Tongue (tissue), 3 donors: ENCODE data around the gene LENEP. TPM values are rescaled to one million over a fixed set of nuclear protein-coding genes. Genes with fewer than 3 reads are reported as not detected.

Experiments
- DNase-seq: peaks from one replicate; pipeline ENCODE4 v3.0.0-alpha.2; 2015
- small RNA-seq: library from RNA; depleted of rRNA; stranded (forward); fragments of <200 nt; gene quantifications from one replicate; pipeline ENCODE3, GENCODE V24; 2014; ENCODE audit warnings: low replicate concordance
- total RNA-seq: library from RNA; depleted of rRNA; stranded (reverse); fragments of >200 nt; gene quantifications from one replicate; pipeline ENCODE4 v1.2.3, GENCODE V29; 2014

LENEP gene
- total RNA-seq, 1 donor from 2014 or later, result not detected

DNA sequence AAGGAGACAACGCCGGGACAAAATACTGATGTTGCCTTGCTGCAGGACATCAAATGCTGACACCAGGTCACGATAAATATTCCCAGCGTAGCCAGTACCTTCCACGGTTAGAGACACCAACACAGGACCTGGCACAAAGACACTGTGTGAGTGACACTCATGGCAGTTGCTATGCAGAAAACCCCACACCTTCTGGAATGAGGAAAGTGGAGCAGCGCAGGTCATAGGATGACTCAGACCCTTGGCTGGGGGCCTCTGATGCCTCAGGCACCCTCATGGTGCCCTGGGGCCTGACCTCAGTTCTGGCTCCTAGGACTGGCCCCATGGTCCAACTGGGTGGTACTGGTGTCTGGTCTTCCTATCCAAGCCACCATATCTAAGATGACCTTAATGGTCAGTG, 33.2 kb downstream of the LENEP start:
- DNase-seq, result no peak

GRCh38 chr1:155029513-155030242, 36.3 kb downstream of the LENEP start:
- DNase-seq, result no peak

GRCh38 chr1:155030243-155030795, 36.9 kb downstream of the LENEP start:
- DNase-seq, result no peak

- no peak for DNase-seq
These were observed 37.5 kb downstream of the LENEP start for GRCh38 chr1:155030899-155031298.

- no peak for DNase-seq
These were observed 39.5 kb downstream of the LENEP start for GRCh38 chr1:155032886-155033285.

- no peak for DNase-seq
These were observed 40.1 kb downstream of the LENEP start, which contains the start of the genes DCST1 and DCST2 for GRCh38 chr1:155033524-155033923. DCST1 (plus strand) TSS chr1:155033824; CDS start chr1:155034037, 213 bp downstream. DCST2 (minus strand) TSS chr1:155033781; CDS start chr1:155033701, 80 bp downstream.

- DNase-seq, result no peak
These were observed 41.2 kb downstream of the LENEP start for GRCh38 chr1:155034318-155035208.

DNA sequence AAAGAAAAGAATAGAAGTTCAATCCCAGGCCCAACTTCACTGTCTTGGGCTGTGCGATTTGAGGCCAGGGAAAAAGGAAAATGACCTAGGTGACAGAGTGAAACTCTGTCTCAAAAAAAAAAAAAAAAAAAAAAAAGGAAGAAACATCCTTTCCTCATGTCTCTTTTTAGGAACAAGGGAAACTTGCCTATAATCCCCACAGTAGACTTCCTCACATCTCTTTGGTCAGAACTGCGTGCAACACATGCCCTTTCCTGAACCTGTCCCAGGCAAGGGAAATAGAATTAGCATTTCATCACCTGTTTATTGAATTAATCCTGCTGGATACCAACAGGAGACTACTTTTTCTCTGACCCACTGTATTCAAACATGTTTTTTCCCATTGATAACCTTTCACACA, 42.5 kb downstream of the LENEP start:
- no peak for DNase-seq

DNA sequence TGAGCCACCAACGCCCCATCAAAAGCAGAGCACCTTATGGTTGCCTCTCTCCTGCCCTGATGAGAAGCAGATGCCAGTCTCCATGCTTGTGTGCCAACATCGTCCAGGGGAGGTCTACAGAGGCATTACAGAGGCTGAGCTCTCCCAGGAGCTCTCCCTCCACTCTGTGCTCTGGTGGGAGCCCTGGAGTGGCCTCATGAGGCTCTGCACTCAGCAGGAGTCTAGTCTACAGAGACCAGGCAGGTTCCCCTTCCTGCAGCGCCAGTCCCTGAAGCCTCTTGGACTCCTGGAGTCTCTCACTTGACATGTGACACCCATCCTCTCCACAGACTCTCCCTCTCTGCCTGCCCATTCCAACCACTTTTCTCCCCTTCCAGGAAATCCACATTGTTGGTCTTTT, 43.7 kb downstream of the LENEP start:
- DNase-seq, result no peak

GRCh38 chr1:155037851-155038441, 44.6 kb downstream of the LENEP start:
- DNase-seq, result no peak

DNA sequence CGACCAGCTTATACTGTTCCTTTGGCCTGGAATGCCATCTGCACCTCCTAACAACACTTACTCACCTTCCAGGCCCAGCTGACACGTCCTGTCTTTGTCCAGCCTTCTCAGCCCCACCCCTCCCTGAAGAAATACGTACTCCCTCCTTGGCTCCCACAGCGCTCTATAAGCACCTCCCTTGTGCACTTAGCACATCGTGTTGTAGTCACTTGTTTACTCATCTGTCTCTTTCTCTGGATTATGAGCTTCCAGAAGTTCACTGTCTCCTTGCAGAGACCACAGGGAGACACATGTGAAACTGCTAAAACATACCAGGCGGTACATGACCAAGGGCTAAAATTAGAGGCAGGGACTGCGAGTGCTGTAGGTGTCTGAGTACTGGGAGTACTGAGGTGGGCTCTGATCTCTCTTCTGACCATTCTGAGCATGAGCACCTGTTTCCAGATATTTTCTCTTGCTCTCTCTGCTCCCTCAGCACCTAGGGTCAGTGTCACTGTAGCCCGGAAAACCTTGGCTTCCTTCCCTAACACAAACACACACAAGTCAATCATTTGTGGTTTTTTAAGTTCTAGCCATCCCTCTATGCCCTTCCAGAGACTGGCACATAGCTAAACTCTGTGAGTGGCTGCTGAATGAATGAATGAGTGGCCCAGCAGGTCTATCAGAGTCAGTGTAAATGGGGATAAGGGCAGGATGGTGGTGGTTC, 45.4 kb downstream of the LENEP start:
- peak; percentile 43 for DNase-seq

DNA sequence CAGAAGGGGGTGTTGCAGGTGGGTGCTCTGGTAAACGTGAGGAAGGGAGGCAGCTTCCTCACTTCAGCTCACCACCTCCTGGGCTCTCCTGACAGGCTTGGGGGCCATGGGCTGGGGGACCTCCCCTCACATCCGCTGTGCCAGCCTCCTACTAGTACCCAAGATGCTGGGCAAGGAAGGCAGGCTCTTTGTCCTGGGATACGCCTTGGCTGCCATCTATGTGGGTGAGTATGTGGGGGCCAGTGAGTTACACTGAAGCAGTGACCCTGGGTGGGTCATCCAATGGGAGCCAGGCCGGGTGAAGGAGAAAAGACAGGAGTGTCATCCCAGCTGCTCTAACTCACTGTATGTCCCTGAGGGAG, 45.9 kb downstream of the LENEP start:
- DNase-seq, result no peak

DNA sequence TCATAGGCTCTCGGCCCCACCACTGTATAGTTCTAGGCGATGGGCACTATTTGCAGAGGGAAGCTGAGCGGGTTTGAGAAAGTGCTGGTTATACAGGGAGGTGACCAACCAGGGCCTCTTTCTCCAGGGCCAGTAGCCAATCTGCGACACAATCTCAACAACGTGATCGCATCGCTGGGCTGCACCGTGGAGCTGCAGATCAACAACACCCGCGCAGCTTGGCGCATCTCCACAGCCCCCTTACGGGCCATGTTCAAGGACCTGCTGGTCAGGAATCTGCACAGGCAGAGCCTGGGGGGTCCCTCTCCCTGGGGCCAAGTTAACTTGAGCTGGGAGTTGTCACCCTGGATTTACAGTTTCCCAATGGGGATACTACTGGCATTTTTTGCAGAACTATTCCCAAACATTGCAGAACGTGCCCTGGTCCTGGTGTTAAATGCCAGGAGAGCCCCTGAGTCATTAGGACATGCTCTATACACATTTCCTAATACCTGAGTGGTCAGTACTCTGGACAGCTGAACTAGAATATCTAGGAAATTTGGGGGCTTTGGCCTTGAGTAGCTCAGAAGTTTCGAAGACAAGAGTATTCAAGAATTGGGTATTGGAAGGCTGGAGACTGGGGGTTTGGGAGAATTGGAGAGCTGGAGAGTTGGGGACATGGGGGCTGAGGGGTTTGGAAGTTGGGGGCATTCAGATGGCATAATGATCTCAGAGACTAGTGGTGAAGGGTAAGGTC, 47.1 kb downstream of the LENEP start:
- no peak for DNase-seq

- no peak for DNase-seq
These were observed 49.4 kb downstream of the LENEP start for GRCh38 chr1:155042789-155043188.

DNA sequence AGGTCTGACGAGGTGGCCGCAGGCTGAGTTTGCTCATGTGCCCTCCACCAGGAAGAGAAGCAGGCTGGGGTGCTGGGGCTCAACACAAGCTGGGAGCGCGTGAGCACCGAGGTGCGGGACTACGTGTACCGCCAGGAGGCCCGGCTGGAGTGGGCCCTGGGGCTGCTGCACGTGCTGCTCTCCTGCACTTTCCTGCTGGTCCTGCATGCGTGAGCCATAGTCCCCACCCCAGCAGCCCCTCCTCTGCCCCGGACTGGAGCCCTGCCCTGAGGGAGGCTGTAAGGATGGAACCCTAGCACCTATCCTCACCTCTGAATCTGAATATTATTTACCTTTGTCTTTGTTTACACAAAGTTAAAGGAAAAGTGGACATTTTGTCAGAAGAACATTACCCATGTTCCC, 49.9 kb downstream of the LENEP start:
- DNase-seq, result no peak

DNA sequence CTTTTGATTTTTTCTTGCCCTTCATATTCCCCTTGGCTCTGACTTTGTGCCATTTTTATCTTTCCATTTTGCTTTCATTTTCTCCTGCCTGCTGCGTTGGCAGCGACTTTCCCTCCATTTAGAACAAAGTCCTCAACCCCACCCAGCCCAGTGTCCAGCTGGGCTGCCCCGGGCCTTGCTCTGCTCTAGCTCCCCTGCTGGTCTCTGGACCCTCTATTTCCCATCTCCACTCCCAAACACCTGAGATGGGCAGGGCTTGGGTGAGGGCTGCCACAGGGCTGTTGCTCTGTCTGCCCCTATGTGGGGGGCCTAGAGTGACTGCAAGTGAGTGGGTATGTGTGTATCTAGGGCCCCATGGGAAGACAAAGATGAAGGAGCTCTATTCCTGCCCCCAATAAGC, 50.4 kb downstream of the LENEP start:
- DNase-seq, result no peak

Small RNAs within 50 kb of the gene (small RNA-seq; reads per million reads assigned to genes)
- gene MIR4258 (not detected), gene RF00017 (not detected)

Other genes starting within 250 kb of the LENEP start
- 10.8 TPM for gene KCNN3, start 123.3 kb upstream of the LENEP start, total RNA-seq
- 15.7 TPM for gene PMVK, start 56.9 kb upstream of the LENEP start, total RNA-seq
- 222 TPM for gene PBXIP1, start 37.5 kb upstream of the LENEP start, total RNA-seq
- 18.1 TPM for gene PYGO2, start 31.8 kb upstream of the LENEP start, total RNA-seq
- 67.9 TPM for gene SHC1, start 22.8 kb upstream of the LENEP start, total RNA-seq
- gene CKS1B, start 18.9 kb upstream of the LENEP start, total RNA-seq, result 35.2 TPM
- 17.0 TPM for gene FLAD1, start 10.2 kb upstream of the LENEP start, total RNA-seq
- gene ZBTB7B, start 9.2 kb downstream of the LENEP start, total RNA-seq, result 24.9 TPM
- 0.41 TPM for gene DCST2, start 40.2 kb downstream of the LENEP start, total RNA-seq
- gene DCST1, start 40.2 kb downstream of the LENEP start, total RNA-seq, result not detected
- 62.6 TPM for gene ADAM15, start 57.7 kb downstream of the LENEP start, total RNA-seq
- 5.0 TPM for gene EFNA4, start 70.2 kb downstream of the LENEP start, total RNA-seq
- gene EFNA3, start 85.3 kb downstream of the LENEP start, total RNA-seq, result 0.92 TPM
- gene EFNA1, start 134.3 kb downstream of the LENEP start, total RNA-seq, result 25.4 TPM
- gene SLC50A1, start 142.3 kb downstream of the LENEP start, total RNA-seq, result 11.5 TPM
- gene DPM3, start 146.9 kb downstream of the LENEP start, total RNA-seq, result 20.4 TPM
- 29.6 TPM for gene KRTCAP2, start 179.7 kb downstream of the LENEP start, total RNA-seq
- gene TRIM46, start 180.3 kb downstream of the LENEP start, total RNA-seq, result 0.72 TPM
- 61.0 TPM for gene THBS3, start 214.3 kb downstream of the LENEP start, total RNA-seq
- 26.2 TPM for gene MTX1, start 215.1 kb downstream of the LENEP start, total RNA-seq